HepG2 (cell line): ENCODE results near the gene STX1B. TPM values are rescaled to one million over a fixed set of nuclear protein-coding genes. Genes with fewer than 3 reads are reported as not detected.

Experiments used
- BCL3 ChIP-seq: sonication (generic); formaldehyde crosslinking; IDR thresholded peaks from 2 replicates; pipeline ENCODE4 v1.5.1; 2020; ENCODE audit warnings: mild to moderate bottlenecking, missing genetic modification reagents, moderate library complexity
- ETV5 ChIP-seq: IDR thresholded peaks from 2 replicates; pipeline ENCODE4 v1.6.1; 2018; ENCODE audit warnings: missing biosample characterization, missing genetic modification reagents, inconsistent platforms, borderline replicate concordance
- GTF2F1 ChIP-seq: fragments of 150-350 bp; IDR thresholded peaks from 2 replicates; pipeline ENCODE4 v1.6.1; 2014; ENCODE audit warnings: low read length
- ZGPAT ChIP-seq: IDR thresholded peaks from 2 replicates; pipeline ENCODE4 v1.6.1; 2016; ENCODE audit warnings: mild to moderate bottlenecking
- ZNF333 ChIP-seq: sonication (generic); formaldehyde crosslinking; IDR thresholded peaks from 2 replicates; pipeline ENCODE4 v1.4.0; 2020; ENCODE audit warnings: mild to moderate bottlenecking, missing genetic modification reagents, borderline replicate concordance
- ZNF431 ChIP-seq: sonication (generic); formaldehyde crosslinking; IDR thresholded peaks from 2 replicates; pipeline ENCODE4 v1.9.0; 2022; ENCODE audit warnings: missing genetic modification reagents, low read depth, mild to moderate bottlenecking, borderline replicate concordance
- polyA plus RNA-seq, 8 experiments: library from polyadenylated mRNA; depleted of rRNA in 3 of 8; stranded (reverse) in 7 of 8; unstranded in 1 of 8; fragments of >200 nt; fragmentation: Illumina TruSeq in 4 of 8; extraction: Trizol in 4 of 8; gene quantifications; 2 replicates each; pipeline versions ENCODE4 v1.2.1 to v1.2.3, GENCODE V29; 2011 to 2016; ENCODE audit warnings: low read depth in 4 of 8, missing spikeins in 1 of 8, mixed read lengths in 1 of 8; ENCODE audit not compliant: insufficient read depth in 1 of 8
- total RNA-seq, 5 experiments: library from RNA; depleted of rRNA; stranded (reverse); fragments of >200 nt; fragmentation: Illumina TruSeq; extraction: Trizol; gene quantifications; 2 replicates each; pipeline ENCODE4 v1.2.3, GENCODE V29; 2016; ENCODE audit warnings: low read depth in 1 of 5
- TF ChIP-seq, protein P1 (sequence below): sonication (generic); formaldehyde crosslinking; IDR thresholded peaks from 2 replicates; pipeline ENCODE4 v1.4.0; 2020; ENCODE audit warnings: missing genetic modification reagents, borderline replicate concordance
- TF ChIP-seq, protein P2 (sequence below), 2 experiments: sonication (generic) in 1 of 2; formaldehyde crosslinking in 1 of 2; IDR thresholded peaks; 2 replicates each; pipeline versions ENCODE4 v1.6.1 to v1.9.0; 2014 to 2022; ENCODE audit warnings: antibody characterized with exemption in 1 of 2, borderline replicate concordance in 1 of 2, inconsistent platforms in 1 of 2, low read depth in 1 of 2, missing genetic modification reagents in 1 of 2
- TF ChIP-seq, protein P3 (sequence below): IDR thresholded peaks from 2 replicates; pipeline ENCODE4 v1.6.1; 2016; ENCODE audit warnings: missing compliant biosample characterization, missing genetic modification reagents, borderline replicate concordance

The STX1B gene
- total and polyA plus RNA-seq, 2 of the 13 experiments (the other 11 are each of a cell fraction or from before 2014, with no cell fraction given) = 2.1 to 3.0 TPM

- TF ChIP-seq, protein P1, sequence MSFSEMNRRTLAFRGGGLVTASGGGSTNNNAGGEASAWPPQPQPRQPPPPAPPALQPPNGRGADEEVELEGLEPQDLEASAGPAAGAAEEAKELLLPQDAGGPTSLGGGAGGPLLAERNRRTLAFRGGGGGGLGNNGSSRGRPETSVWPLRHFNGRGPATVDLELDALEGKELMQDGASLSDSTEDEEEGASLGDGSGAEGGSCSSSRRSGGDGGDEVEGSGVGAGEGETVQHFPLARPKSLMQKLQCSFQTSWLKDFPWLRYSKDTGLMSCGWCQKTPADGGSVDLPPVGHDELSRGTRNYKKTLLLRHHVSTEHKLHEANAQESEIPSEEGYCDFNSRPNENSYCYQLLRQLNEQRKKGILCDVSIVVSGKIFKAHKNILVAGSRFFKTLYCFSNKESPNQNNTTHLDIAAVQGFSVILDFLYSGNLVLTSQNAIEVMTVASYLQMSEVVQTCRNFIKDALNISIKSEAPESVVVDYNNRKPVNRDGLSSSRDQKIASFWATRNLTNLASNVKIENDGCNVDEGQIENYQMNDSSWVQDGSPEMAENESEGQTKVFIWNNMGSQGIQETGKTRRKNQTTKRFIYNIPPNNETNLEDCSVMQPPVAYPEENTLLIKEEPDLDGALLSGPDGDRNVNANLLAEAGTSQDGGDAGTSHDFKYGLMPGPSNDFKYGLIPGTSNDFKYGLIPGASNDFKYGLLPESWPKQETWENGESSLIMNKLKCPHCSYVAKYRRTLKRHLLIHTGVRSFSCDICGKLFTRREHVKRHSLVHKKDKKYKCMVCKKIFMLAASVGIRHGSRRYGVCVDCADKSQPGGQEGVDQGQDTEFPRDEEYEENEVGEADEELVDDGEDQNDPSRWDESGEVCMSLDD = peak; percentile 79; the same call in 1 of the 2 replicates
- 0 out of 2 replicates have a peak, but pooled peaks have one; percentile 73 for TF ChIP-seq BCL3
- TF ChIP-seq, protein P2, sequence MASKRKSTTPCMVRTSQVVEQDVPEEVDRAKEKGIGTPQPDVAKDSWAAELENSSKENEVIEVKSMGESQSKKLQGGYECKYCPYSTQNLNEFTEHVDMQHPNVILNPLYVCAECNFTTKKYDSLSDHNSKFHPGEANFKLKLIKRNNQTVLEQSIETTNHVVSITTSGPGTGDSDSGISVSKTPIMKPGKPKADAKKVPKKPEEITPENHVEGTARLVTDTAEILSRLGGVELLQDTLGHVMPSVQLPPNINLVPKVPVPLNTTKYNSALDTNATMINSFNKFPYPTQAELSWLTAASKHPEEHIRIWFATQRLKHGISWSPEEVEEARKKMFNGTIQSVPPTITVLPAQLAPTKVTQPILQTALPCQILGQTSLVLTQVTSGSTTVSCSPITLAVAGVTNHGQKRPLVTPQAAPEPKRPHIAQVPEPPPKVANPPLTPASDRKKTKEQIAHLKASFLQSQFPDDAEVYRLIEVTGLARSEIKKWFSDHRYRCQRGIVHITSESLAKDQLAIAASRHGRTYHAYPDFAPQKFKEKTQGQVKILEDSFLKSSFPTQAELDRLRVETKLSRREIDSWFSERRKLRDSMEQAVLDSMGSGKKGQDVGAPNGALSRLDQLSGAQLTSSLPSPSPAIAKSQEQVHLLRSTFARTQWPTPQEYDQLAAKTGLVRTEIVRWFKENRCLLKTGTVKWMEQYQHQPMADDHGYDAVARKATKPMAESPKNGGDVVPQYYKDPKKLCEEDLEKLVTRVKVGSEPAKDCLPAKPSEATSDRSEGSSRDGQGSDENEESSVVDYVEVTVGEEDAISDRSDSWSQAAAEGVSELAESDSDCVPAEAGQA (IDR thresholded peaks at IDR 0.05; ENCODE audit: low read depth) = 0 out of 2 replicates have a peak, but pooled peaks have one; percentile 22
- TF ChIP-seq, protein P2 (CRISPR knock-in tag; IDR thresholded peaks at IDR 0.05; ENCODE audit: borderline replicate concordance) = no peak
- 0 out of 2 replicates have a peak, but pooled peaks have one; percentile 2 for TF ChIP-seq ZGPAT
- peak; percentile 27; the same call in 1 of the 2 replicates for TF ChIP-seq ZNF333
- TF ChIP-seq ETV5 (CRISPR knock-in tag) = no peak; the same call in 1 of the 2 replicates
- TF ChIP-seq GTF2F1 = no peak
- TF ChIP-seq ZNF431 (CRISPR knock-in tag) = no peak
- TF ChIP-seq, protein P3, sequence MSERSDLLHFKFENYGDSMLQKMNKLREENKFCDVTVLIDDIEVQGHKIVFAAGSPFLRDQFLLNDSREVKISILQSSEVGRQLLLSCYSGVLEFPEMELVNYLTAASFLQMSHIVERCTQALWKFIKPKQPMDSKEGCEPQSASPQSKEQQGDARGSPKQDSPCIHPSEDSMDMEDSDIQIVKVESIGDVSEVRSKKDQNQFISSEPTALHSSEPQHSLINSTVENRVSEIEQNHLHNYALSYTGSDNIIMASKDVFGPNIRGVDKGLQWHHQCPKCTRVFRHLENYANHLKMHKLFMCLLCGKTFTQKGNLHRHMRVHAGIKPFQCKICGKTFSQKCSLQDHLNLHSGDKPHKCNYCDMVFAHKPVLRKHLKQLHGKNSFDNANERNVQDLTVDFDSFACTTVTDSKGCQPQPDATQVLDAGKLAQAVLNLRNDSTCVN (CRISPR knock-in tag) = peak; percentile 92
These were observed 12.4 kb downstream of the STX1B start (continued) for GRCh38 chr16:30997725-30998711.
